ENCODE data around the gene GNA12. TPM values are rescaled to one million over a fixed set of nuclear protein-coding genes. Genes with fewer than 3 reads are reported as not detected.

GNA12 gene
- total RNA-seq, 2 donors from 2014 or later: 12.2 to 17.5 TPM

- TF ChIP-seq POLR2A (IDR thresholded peaks at IDR 0.05) (no peak), CTCF (IDR thresholded peaks at IDR 0.05) (no peak)
- 79 to 88% methylated on average over 2 of the region's 2 CpGs for WGBS, 2 donors
- Histone ChIP-seq H3K4me1 (peaks cover 23% of the 10 kb centered on the region), H3K4me3 (no peak overlapping the region), H3K27ac (no peak overlapping the region), H3K36me3 (replicated peaks in 1 of 2; ENCODE audit: insufficient read depth in 1 of 2, low read depth in 2 of 2) (no peaks in the 10 kb centered on the region), H3K27me3 (no peaks in the 10 kb centered on the region), H3K9me3 (no peaks in the 10 kb centered on the region)
- DNase-seq (no peak), ATAC-seq (no peak)
- intact Hi-C loops (cut with DNase I): no loop called here
Measured at GRCh38 chr7:2826771-2827170, 17.3 kb downstream of the GNA12 start.

GRCh38 chr7:2825559-2826227 lies 18.4 kb downstream of the GNA12 start:
- intact Hi-C loops (cut with DNase I): no loop called here
- TF ChIP-seq CTCF (IDR thresholded peaks at IDR 0.05): no peak
- TF ChIP-seq POLR2A (IDR thresholded peaks at IDR 0.05): no peak
- Histone ChIP-seq H3K4me3 (no peak overlapping the region), H3K36me3 (replicated peaks in 1 of 2; ENCODE audit: insufficient read depth in 1 of 2, low read depth in 2 of 2) (no peaks in the 10 kb centered on the region), H3K27ac (no peak overlapping the region), H3K9me3 (no peaks in the 10 kb centered on the region), H3K27me3 (no peaks in the 10 kb centered on the region), H3K4me1 (peaks cover 28% of the 10 kb centered on the region)
- WGBS, 2 donors: 85 to 88% methylated on average over 20 of the region's 20 CpGs
- no peak for DNase-seq
- ATAC-seq: no peak

- DNase-seq (no peak), ATAC-seq (no peak)
- Histone ChIP-seq H3K36me3 (replicated peaks in 1 of 2; ENCODE audit: insufficient read depth in 1 of 2, low read depth in 2 of 2) (no peaks in the 10 kb centered on the region), H3K27me3 (no peaks in the 10 kb centered on the region), H3K27ac (no peak overlapping the region), H3K9me3 (no peaks in the 10 kb centered on the region), H3K4me3 (no peak overlapping the region), H3K4me1 (peaks cover 34% of the 10 kb centered on the region)
- 82 to 86% methylated on average over 12 to 16 of the region's 16 CpGs for WGBS, 2 donors
- intact Hi-C loops (cut with DNase I): no loop called here
- TF ChIP-seq POLR2A (IDR thresholded peaks at IDR 0.05) (no peak), CTCF (IDR thresholded peaks at IDR 0.05) (no peak)
Measured at GRCh38 chr7:2824678-2825461, 19.2 kb downstream of the GNA12 start.

- Histone ChIP-seq H3K36me3 (replicated peaks in 1 of 2; ENCODE audit: insufficient read depth in 1 of 2, low read depth in 2 of 2) (no peaks in the 10 kb centered on the region), H3K4me1 (peaks cover 34% of the 10 kb centered on the region), H3K4me3 (no peak overlapping the region), H3K27ac (no peak overlapping the region), H3K9me3 (no peaks in the 10 kb centered on the region), H3K27me3 (no peaks in the 10 kb centered on the region)
- ATAC-seq (no peak), DNase-seq (no peak)
- TF ChIP-seq POLR2A (IDR thresholded peaks at IDR 0.05) (no peak), CTCF (IDR thresholded peaks at IDR 0.05) (no peak)
- intact Hi-C loops (cut with DNase I): no loop called here
- WGBS, 2 donors: 92 to 96% methylated on average over 16 of the region's 16 CpGs
Measured at GRCh38 chr7:2824026-2824677, 20.0 kb downstream of the GNA12 start.
